DND-41 (cell line): ENCODE data around the gene FGF7.

Source experiments
- CTCF ChIP-seq: IDR thresholded peaks from 2 replicates; pipeline ENCODE4 v1.5.1; 2012; ENCODE audit warnings: borderline replicate concordance, low read length, moderate library complexity, mild to moderate bottlenecking; ENCODE audit not compliant: poor library complexity, severe bottlenecking; ENCODE audit errors: extremely low read depth
- EZH2 ChIP-seq: IDR thresholded peaks from 3 replicates; pipeline ENCODE4 v1.6.1; 2012; ENCODE audit warnings: borderline replicate concordance, low read depth, mild to moderate bottlenecking, moderate library complexity, low read length, inconsistent platforms; ENCODE audit not compliant: severe bottlenecking

GRCh38 chr15:49421991-49422390 lies 1.1 kb upstream of the FGF7 start:
- TF ChIP-seq CTCF (peak; percentile 70), EZH2 (no peak)
